Kidney (tissue), 11 donors: ENCODE results near the gene NBPF14. TPM values are rescaled to one million over a fixed set of nuclear protein-coding genes. Genes with fewer than 3 reads are reported as not detected.
"Not testable (repeated sequence)": the region's sequence is repeated elsewhere in the genome, so short reads cannot be mapped to it uniquely, and the experiment has no call there.

ENCODE experiments used
- DNase-seq, 5 donors: peaks; one replicate each; pipeline ENCODE4 v3.0.0-alpha.2; 2013 to 2020
- FAIRE-seq: peaks from 2 replicates; lab custom pipeline; 2012; peaks lifted over from hg19 to GRCh38; lab: Jason Lieb, UNC
- H3K27ac ChIP-seq, 2 donors: one replicate each; pipeline ENCODE4 v1.7.0; 2013; ENCODE audit warnings: low read depth in 2 of 2, low read length in 2 of 2, inconsistent platforms in 1 of 2
- H3K27me3 ChIP-seq: one replicate; pipeline ENCODE4 v1.7.1; 2013; ENCODE audit warnings: low read length, inconsistent platforms; ENCODE audit not compliant: control insufficient read depth, insufficient read depth
- H3K36me3 ChIP-seq, 3 donors: one replicate each; pipeline versions ENCODE4 v1.7.0 to v1.7.1; 2013; ENCODE audit warnings: low read length in 3 of 3, control low read depth in 1 of 3, inconsistent platforms in 1 of 3; ENCODE audit not compliant: insufficient read depth in 3 of 3, control insufficient read depth in 2 of 3
- H3K4me1 ChIP-seq, 3 donors: one replicate each; pipeline versions ENCODE4 v1.7.0 to v1.7.1; 2013; ENCODE audit warnings: low read length in 3 of 3, inconsistent platforms in 1 of 3, low read depth in 1 of 3; ENCODE audit not compliant: control insufficient read depth in 2 of 3, insufficient read depth in 2 of 3
- H3K4me3 ChIP-seq, 3 donors: one replicate each; pipeline versions ENCODE4 v1.7.0 to v1.8.1; 2013; ENCODE audit warnings: low read length in 3 of 3, control low read depth in 1 of 3, inconsistent platforms in 1 of 3
- H3K9ac ChIP-seq, 3 donors: one replicate each; pipeline versions ENCODE4 v1.7.0 to v1.7.1; 2013; ENCODE audit warnings: low read length in 3 of 3, control low read depth in 1 of 3, inconsistent platforms in 1 of 3
- H3K9me3 ChIP-seq, 3 donors: one replicate each; pipeline versions ENCODE4 v1.7.0 to v1.7.1; 2013; ENCODE audit warnings: low read length in 3 of 3, control low read depth in 1 of 3, inconsistent platforms in 1 of 3; ENCODE audit not compliant: control insufficient read depth in 2 of 3, insufficient read depth in 1 of 3
- intact Hi-C: fragments of 100-400 bp; cut with DNase I; formaldehyde crosslinking; loops from one replicate; pipeline ENCODE4 v1.11.1; 2022
- polyA plus RNA-seq: library from polyadenylated mRNA; stranded (reverse); fragments of 350-450 nt; fragmentation: Illumina TruSeq; extraction: RNeasy Lipid Tissue Mini Kit (QIAGEN cat#74804); gene quantifications from one replicate; pipeline ENCODE4 v1.2.3, GENCODE V29; 2014; ENCODE audit warnings: low read depth, low replicate concordance; ENCODE audit not compliant: insufficient read depth
- total RNA-seq: library from RNA; stranded (reverse); fragmentation: NEBNext Ultra II Directional; extraction: Animal tissue kit (Norgen Biotek cat#: 25700); gene quantifications from one replicate; pipeline ENCODE4 v1.2.1, GENCODE V29; 2021
- donor health status: control.
- donor health status: control.
- donor health status: DM: yes; HTN: yes; CAD: no.
- donor health status: Normal renal cell carcinoma (clear cell type).

Gene NBPF14
- total and polyA plus RNA-seq, 2 donors from 2014 or later, result 17.6 to 29.8 TPM

- H3K4me3 ChIP-seq, H3K4me1 ChIP-seq, H3K36me3 ChIP-seq, H3K27me3 ChIP-seq, H3K27ac ChIP-seq, DNase-seq, H3K9me3 ChIP-seq, H3K9ac ChIP-seq, FAIRE-seq, intact Hi-C loops: not testable (repeated sequence)
Observed at GRCh38 chr1:148528591-148528990, 67.2 kb downstream of the NBPF14 start.

- H3K27ac ChIP-seq, H3K9ac ChIP-seq, H3K36me3 ChIP-seq, H3K27me3 ChIP-seq, DNase-seq, H3K4me3 ChIP-seq, H3K4me1 ChIP-seq, intact Hi-C loops, H3K9me3 ChIP-seq, FAIRE-seq: not testable (repeated sequence)
Observed at GRCh38 chr1:148526587-148526986, 69.2 kb downstream of the NBPF14 start.

- intact Hi-C loops, result not testable (repeated sequence)
Observed at GRCh38 chr1:148523205-148524144, 72.3 kb downstream of the NBPF14 start.

GRCh38 chr1:148522561-148523204, 73.1 kb downstream of the NBPF14 start:
- Histone ChIP-seq H3K27ac (peak overlapping the region; percentile 72 to 79), H3K9ac (peak overlapping the region in 2 of 3 donors; percentile 15 to 51)

More at GRCh38 chr1:148523205-148524144, 72.3 kb downstream of the NBPF14 start:
- H3K4me3 ChIP-seq, H3K4me1 ChIP-seq, FAIRE-seq, H3K9ac ChIP-seq, DNase-seq, H3K36me3 ChIP-seq, H3K27ac ChIP-seq, H3K27me3 ChIP-seq, H3K9me3 ChIP-seq: not testable (repeated sequence)

GRCh38 chr1:148522072-148522471, 73.7 kb downstream of the NBPF14 start:
- H3K4me1 ChIP-seq, intact Hi-C loops, H3K9me3 ChIP-seq, H3K36me3 ChIP-seq, H3K27ac ChIP-seq, FAIRE-seq, H3K9ac ChIP-seq, H3K27me3 ChIP-seq: not testable (repeated sequence)
- H3K4me3 ChIP-seq, result peak overlapping the region in 1 of 3 donors; percentile 41
- DNase-seq, result peak; percentile 92 to 97 (median 95)

More at GRCh38 chr1:148522561-148523204, 73.1 kb downstream of the NBPF14 start:
- H3K9me3 ChIP-seq, H3K4me1 ChIP-seq, H3K27me3 ChIP-seq, FAIRE-seq, H3K36me3 ChIP-seq, intact Hi-C loops: not testable (repeated sequence)
- DNase-seq, result peak; percentile 94 to 99 (median 96)
- H3K4me3 ChIP-seq, result peak overlapping the region; percentile 48 to 75 (median 61)

- H3K4me1 ChIP-seq, H3K27me3 ChIP-seq, H3K36me3 ChIP-seq, intact Hi-C loops, H3K4me3 ChIP-seq, H3K27ac ChIP-seq, H3K9me3 ChIP-seq, H3K9ac ChIP-seq, FAIRE-seq: not testable (repeated sequence)
- peak in 1 of 5 donors; percentile 1 for DNase-seq
Observed at GRCh38 chr1:148514310-148514709, 81.5 kb downstream of the NBPF14 start.

- H3K9ac ChIP-seq, H3K27me3 ChIP-seq, DNase-seq, FAIRE-seq, H3K9me3 ChIP-seq, H3K4me3 ChIP-seq, H3K36me3 ChIP-seq, H3K27ac ChIP-seq, H3K4me1 ChIP-seq, intact Hi-C loops: not testable (repeated sequence)
Observed at GRCh38 chr1:148512571-148513184, 83.1 kb downstream of the NBPF14 start.
